NOMO-1 treated with DMSO at 0.1 percent for 48 hours (cell line): Measurements from ENCODE around the gene RIN3.
"Not testable (repeated sequence)": the region's sequence is repeated elsewhere in the genome, so short reads cannot be mapped to it uniquely, and the experiment has no call there.

Source experiments
- DNase-seq: peaks from one replicate; lab custom pipeline; 2025; ENCODE audit not compliant: unreplicated experiment; lab: John Stamatoyannopoulos, UW

Gene RIN3

DNA sequence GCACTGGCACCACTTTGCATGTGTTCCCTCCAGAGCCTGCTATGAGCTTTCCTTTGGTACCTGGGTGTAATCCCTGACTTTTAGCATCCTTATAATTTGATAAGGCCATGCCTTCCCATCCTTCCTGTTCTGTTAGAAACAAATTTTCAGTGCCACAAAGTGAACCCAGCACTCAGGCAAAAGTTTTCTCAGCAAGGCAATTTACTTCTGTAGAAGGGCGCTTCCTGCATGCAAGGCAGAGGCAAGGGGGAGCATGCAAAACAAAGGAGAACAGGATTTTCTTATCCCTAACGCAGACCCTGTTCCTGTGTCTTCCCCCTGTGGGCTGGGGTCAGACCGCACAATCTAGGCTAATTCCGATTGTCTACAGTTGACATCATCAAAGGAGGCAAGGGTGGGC is 108.7 kb downstream of the RIN3 start:
- DNase-seq: no peak

DNA sequence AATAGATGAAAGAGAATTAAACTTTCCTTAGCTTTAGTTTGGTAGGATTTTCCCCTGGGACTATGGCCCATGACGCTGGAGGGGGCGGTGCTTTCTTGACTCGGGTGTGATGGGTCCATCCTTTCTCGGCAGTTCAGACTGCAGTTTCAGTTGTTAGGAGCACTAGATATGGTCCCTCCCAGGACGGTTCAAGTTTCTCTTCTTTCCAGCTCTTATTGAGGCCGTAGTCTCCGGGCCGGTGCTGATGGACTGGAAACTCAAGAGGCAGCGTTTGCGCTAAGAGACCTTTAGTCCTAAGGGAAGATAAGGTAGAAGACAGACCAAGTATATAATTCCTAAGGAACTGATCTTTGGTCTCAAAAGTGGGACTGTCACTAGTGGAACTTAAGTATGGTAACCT is 111.2 kb downstream of the RIN3 start:
- no peak for DNase-seq

DNA sequence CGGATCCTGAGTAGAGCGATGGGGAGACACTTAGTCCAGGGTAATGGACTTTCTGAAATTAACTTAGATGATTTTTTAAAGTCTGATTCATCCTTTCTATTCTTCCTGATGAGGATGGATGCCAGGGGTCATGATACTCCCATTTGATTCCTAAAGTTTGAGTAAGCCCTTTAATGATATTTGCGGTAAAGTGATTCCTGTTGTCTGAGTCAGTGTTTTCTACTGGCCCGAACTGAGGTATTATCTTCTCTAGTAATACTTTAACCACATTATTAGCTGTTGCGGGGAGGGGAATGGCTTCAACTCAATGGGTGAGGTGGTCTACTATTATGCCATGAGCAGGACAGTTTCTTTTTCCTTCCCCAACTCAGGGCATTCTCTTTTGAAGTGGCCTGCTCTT is 111.6 kb downstream of the RIN3 start:
- DNase-seq: no peak

DNA sequence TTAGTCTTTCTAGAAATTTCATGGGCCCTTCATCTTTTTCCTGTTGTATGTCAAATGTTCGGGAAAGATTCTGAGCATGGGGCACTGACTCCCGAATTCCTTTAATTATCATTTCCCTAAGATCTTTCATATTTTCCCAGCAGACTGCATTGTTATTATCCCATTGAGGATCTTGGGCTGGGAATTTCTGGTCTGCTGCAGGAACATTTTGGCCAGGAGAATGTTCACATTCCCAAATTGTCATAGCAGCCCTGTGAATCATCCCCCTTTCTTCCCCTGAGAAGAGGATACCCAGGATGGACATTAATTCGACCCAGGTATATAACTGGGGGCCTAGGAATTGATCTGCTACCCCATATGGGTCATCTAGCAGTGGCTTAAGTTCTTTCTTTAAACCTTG is 112.5 kb downstream of the RIN3 start:
- no peak for DNase-seq

DNA sequence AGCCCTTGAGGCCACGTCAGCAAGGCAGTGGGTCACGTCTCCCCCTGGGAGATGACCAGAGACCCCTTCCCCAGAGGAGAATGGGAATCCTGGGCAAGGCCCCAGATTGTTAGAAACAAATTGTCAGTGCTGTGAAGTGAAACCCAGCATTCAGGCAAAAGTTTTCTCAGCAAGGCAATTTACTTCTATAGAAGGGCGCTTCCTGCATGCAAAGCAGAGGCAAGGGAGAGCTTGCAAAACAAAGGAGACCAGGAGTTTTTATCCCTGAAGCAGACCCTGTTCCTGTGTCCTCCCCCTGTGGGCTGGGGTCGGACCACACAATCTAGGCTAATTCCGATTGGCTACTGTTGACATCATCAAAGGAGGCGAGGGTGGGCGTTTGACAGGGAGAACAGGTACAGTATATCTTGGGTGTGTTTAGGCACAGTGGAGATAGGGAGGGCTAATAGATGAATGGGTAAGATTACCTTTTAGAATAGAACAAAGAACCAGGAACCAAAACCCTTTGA is 114.2 kb downstream of the RIN3 start:
- DNase-seq: no peak

DNA sequence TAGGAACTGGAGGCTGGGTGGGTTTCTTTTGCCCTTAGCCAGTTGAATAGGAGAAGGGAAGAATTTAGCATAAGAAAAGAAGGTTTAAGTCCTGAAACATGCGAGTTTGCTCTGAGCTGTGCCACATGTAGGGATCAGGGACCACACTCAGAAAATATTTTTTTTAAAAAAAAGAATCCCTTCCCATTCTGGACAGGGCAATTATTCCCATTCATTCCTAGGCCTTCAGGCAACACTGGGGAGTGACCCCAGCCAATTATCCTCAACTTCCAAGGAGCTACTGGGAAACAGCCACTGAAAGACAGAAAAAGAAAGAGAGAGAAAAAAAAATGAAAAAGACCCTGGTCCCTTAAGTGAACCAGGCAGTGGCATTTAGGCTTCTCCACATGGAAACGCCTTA is 115.1 kb downstream of the RIN3 start:
- DNase-seq: no peak

DNA sequence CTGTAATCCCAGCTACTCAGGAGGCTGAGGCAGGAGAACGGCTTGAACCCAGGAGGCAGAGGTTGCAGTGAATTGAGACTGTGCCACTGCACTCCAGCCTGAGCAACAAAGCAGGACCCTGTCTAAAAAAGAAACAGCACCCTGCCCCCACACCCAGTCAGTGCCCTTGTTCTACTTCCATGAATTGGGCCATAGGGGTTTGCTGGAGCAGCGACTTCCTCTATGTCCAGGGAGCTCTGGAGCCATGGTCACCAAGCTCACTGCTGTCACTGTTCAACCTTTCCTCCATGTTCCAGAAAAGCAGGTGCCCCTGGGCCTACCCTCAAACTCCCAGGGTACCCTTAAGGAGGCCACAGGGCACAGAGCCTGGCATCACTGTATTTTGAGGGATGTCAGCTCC is 116.8 kb downstream of the RIN3 start:
- DNase-seq: no peak

DNA sequence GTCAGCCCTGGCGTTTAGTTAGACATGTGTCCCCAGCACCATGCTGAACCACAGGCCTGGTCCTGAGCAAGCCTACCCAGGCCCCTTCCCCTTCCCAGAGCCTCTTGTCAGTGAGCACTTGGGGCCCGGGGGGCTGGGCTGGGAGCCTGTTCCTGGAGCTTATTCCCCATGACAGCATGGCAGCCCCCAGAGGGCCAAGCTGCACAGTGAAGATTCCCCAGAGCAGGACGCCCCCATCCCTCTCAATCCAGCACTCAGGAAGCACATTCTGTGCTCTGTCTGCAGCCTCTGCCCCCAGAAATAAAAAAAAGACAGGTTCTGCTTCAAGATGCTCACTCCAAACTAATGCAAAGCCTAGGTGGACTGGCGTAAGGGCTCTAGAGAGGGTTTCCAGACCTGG is 117.5 kb downstream of the RIN3 start:
- DNase-seq: no peak

DNA sequence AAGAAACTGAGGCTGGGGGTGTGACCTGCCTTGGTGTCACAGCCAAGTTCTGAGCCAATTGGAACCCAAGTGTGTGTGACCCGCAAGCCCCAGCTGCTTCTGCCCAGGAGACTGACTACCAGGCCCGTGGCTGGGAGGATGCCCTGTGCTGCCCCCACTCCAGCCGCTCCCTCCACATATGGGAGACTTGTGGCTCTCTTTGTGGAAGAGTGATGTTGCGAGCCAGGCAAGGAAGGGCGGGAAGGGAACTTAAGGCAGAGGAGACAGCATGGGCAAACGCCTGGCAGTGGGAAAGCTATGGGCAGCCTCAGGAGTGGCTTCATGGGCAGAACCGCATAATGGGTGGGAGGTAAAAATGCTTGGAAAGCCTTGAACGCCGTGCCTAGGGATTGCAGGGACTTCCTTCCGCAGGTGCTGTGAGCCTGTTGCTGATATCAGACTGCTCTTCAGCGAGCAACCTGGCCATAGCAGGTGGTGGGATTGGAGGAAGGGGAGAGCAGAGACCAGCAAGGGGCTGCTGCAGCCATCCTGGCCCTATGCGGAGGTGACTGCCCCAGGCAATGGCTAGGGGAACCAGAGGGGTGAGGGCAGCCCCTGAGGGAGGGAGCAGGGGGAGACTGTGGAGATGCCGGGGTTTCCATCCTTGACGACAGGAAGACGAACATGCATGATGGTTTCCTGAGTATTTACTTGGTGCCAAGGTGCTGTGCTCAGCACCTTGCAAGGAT is 119.1 kb downstream of the RIN3 start:
- no peak for DNase-seq

DNA sequence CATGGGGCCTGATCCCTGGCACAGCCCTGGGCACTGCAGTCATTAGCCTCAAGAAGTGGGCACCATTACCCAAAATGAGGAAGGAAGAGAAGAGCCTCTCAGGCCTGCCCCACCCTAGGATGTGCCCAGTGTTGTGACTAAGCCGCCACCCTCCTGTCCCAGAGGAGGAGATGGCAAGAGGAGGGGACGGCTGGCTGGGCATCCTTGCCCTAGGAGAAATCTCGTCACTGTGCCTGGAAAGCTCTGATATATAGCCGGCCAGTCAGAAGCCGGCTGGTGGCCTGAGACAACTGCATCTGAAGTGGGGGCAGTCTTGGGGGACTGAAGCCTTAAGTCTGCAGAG is 119.7 kb downstream of the RIN3 start:
- DNase-seq: peak; percentile 33

DNA sequence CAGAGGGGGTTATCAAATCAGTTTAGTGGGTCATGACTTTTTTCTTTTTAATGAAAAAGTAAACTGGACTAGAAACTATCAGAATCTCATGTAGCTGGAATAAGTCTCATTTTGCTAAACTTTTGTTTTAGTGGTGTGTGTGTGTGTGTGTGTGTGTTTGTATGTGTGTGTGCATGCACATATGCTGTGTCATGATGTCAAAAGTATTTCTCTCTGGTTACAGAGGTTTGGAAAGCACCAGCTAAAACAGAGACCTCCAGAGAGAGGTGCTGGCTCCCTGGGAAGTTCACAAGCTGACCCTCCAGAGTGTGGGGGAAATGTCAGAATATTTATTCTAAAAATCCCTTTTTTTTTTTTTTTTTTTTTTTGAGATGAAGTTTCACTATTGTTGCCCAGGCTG is 120.1 kb downstream of the RIN3 start:
- no peak for DNase-seq

DNA sequence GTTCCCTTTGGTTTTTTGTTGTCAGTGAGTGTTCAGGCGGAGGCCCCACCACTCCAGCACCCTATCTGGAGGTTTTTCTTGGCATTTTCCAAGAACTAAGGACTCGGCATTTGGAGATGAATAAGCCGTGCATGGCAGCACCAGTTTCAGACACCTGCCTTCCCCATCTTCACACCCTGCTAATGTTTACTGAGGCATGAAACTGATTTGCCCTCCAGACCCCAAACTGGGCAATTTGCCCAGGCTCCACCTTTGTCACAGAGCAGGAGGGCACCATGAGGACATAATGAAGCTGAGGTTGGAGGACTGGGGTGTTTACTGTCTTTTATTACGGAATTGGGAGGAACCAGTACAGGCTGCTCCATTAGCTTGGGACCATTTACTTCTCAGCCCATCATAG is 121.5 kb downstream of the RIN3 start:
- no peak for DNase-seq

DNA sequence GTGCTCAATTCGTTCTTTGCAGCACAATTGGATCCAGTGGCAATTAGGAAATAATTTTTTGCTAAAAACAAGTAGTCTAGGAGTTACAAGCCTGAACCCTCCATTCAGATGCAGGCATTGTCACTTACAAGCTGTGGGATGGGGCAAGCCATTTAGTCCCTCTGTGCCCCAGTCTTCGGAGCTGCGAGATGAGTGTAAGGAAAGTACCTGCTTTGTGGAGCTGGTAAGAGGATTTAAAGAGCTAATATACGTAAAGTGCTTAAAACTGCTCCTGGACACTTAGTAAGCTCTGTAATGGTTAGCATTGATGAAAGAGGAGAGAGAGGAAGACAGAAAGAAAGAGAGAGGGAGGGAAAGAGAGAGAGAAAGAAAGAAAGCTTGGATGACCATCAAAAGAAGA is 122.3 kb downstream of the RIN3 start:
- DNase-seq: no peak

DNA sequence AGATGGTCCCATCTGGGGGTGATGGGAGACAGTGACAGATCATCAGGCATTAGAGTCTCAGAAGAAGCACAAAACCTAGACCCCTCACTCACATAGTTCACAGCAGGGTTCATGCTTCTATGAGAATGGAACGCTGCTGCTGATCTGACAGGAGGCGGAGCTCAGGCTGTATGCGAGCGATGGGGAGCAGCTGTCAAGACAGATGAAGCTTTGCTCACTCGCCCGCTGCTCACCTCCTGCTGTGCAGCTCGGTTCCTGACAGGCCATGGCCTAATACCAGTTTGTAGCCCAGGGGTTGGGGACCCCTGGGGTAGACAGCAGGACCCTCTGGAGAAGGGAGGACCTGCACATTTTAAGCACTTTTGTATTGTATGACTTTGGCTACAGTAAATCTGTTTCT is 123.6 kb downstream of the RIN3 start:
- DNase-seq: no peak

DNA sequence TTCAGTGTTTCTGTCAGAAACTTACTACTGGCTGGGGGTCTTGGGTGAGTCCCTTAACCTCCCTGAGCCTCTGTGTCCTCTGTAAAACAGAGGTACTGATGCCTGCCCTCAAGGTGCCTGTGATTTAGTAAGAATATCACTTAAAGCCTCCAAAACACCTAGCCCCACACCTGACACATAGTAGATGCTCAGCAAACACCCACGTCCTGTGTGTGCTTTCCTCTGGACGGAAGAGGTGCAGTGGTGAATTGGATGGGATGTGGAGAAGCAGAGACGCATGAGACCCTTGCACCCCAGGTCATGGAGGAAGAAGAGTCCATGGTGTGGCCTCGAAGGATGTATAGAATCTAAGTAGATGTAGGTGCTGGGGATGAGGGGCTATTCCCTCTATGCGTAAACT is 124.3 kb downstream of the RIN3 start:
- DNase-seq: no peak

DNA sequence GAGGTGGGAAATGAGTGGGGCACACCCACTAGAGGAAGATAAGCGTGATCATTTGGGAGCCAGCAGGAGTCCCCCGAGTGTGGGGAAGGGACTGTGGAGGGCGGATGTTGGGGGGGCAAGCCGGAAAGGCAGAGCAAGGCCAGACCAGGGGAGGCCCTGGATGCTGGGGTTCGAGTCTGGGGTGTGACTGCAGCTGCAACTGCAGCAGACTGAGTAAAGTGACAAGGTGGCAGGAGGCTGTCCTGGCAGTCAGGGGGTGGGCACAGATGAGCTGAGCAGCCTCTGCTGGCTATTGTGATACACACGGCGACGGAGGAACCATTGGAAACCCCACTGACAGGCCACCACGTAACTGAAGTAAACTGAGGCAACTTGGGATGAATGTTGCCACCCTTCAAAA is 124.7 kb downstream of the RIN3 start:
- no peak for DNase-seq

DNA sequence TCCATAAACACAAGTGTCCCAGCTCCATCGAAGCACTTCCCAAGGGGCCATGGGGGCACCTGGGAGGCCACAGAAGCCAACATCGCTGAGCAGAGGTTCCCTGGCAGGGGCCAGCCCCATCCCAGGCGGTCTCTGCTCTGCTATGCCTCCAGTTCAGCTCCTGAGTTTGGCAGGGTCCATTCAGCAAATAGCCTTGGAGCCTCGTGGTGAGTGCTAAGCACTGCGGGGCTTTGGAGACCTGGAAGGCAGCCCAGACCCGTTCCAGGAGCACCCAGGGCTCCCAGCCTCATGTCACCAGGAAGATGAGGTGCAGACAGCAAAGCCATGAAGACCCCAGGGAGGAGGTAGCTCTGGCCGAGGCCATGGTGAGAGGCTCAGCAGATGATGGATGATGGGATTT is 125.3 kb downstream of the RIN3 start:
- no peak for DNase-seq

DNA sequence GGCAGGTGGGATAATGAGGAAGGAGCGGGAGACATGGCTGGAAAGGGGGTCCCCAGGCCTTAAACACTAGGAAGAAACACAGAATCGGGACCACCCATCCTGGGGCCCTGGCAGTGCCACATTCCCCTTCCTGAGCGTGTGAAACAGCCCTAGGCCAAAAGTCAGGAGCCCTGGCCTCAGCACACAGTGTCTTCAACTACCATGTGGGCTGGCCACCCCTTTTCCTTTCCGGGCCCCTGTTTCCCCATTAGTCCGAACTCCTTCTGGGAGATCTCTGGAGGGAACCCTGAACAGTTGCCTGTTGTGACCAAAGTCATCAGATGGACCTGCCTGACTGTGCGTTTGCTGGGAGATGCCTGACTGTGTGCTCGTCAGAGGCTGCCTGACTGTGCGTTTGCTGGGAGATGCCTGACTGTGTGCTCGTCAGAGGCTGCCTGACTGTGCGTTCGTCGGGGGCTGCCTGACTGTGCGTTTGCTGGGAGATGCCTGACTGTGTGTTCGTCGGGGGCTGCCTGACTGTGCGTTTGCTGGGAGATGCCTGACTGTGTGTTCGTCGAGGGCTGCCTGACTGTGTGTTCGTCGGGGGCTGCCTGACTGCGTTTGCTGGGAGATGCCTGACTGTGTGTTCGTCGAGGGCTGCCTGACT is 126.0 kb downstream of the RIN3 start:
- not testable (repeated sequence) for DNase-seq

DNA sequence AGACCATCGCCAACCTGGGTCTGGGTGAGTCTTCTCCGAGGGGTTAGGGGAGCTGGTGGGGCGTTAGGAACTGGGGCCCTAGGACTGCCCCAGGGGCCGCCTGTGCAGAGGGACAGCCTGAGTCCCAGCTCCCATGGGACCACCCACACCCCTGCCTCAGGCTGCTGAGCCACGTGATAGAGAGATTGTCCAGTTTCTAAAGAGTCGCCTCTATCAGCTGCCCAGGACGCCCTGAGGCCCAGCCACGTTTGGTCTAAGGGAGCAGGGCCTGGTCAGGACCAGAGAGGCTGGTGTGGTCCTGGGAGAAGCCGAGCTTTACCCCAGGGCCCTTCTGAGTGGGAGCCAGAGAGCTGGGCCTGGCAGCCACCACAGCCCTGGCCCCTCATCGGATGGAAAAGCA is 127.7 kb downstream of the RIN3 start:
- DNase-seq: no peak

DNA sequence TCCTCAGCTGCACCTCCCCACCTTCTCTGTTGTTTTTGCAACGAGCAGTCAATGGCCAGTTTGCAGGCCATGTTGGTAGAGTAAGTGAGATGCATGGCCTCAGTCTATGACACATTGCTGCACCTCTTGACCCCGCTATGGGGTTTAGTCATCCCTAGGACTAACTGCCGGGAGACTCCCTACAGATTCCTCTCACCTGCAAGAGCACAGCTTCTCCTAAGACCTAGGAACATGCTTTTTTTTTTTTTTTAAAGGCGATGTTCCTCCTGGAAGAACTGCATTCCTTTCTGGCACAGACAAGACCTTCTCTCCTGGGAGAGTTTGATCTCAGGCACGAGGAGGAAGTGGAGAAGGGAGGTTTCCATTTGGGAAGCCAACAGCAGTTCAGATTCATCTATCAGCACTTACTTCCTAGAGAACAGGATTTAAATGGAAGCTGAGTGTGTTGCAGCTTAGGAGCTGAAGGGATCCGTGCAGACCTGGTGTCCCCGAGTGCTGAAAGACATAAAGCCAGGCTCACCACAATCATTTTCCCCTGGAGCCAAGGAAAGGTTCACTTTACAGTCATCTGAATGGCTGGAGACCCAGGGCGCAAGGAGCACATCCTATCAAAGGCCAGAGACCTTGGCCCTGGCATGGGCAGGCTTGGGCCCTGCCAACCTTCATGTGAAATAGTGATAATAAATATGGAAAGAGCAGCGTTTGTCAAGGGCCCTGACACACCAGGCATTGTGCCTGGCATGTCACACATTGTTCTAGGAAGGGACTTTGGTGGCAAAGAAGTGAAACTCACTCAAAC is 130.8 kb downstream of the RIN3 start:
- no peak for DNase-seq

DNA sequence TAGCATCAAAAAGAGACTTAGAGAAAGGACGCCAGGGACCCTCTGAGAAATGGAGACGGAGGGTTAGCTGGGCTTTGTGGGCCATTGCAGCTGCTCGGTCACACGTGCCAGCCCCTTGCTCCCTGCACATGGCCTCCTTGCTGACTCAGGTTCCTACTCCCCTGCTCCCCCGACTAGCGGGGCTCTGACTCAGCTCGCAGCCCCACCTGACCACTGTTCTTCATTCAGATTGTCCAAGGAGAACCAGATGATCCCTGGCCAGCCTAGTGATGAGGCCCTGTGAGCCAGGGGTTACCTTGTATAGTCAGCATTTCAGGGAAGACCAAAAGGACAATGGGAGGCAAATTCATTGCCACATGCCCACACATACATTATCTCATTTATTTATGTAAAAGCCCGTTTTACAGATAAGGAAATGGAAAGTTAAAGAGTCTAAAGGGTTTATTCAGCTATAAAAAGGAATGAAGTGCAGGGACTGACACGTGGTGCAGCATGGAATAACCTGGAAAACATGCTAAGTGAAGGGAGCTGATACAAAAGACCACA is 131.5 kb downstream of the RIN3 start:
- DNase-seq: no peak
